ENCODE measurements around the gene NQO2. TPM values are rescaled to one million over a fixed set of nuclear protein-coding genes. Genes with fewer than 3 reads are reported as not detected.
"Not testable (repeated sequence)": the region's sequence is repeated elsewhere in the genome, so short reads cannot be mapped to it uniquely, and the experiment has no call there.

NQO2 gene
- total and polyA plus RNA-seq, 4 experiments from 2014 or later, result 34.2 to 53.1 (median 42.8) TPM

DNA sequence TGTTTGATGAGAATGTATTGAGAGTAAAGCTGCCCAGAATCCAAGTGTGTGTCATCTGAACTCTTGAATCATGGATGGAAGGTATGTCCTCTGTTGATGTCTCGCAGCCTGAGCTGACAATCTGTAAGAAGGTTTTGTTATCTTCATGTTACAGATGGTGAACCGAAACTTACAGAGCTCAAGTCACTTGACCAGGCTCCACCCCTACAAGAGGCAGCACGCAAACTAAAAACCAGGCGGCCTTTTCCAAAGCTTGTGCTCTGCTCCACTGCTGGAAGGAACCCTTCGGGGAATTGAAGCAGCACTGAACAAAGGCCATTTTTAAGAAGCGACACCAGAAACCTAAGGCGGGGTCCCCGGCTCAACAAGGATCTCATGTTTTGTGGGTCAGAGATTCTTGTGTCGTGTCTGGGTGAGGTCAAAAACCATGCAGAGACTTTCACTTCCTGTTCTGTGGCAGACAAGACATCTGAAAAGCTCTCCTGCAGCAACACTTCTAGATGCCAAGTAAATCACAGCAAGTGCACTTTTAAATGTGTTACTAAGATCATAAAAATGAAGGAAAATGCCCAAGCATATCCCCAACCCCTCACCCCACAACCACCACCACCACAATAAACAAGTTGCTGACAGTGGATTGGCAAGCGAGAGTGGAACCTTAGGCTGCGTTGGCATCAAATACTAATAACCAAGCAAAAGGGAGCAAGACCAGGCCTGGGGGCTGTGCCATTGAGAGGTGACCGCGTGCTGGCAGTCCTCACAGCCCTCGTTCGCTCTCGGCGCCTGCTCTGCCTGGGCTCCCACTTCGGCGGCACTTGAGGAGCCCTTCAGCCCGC is 27.3 kb downstream of the NQO2 start:
- H3K4me1 Mint-ChIP-seq, result peaks cover 35 to 58% (median 45%) of the 10 kb centered on the region in 4 donors
- no peaks in the 10 kb centered on the region for H3K9me3 Mint-ChIP-seq
- Histone ChIP-seq H3K4me1 (ENCODE audit: insufficient read depth, low read length) (peaks cover 61% of the 10 kb centered on the region), H3K4me3 (ENCODE audit: low read length in 2 of 2) (peak overlapping the region in 1 of 2 donors; percentile 9), H3K27me3 (ENCODE audit: insufficient read depth, low read length) (no peaks in the 10 kb centered on the region), H3K27ac (ENCODE audit: low read depth, low read length) (peak overlapping the region; percentile 59), H3K36me3 (ENCODE audit: insufficient read depth, low read length) (no peaks in the 10 kb centered on the region), H3K9me3 (ENCODE audit: control insufficient read depth in 1 of 2, low read length in 2 of 2) (no peaks in the 10 kb centered on the region)
- peak overlapping the region; percentile 75 to 89 (median 85) for H3K4me3 Mint-ChIP-seq
- ChIA-PET CTCF (ENCODE audit: partially characterized antibody) (interaction anchor here (0.9 to 6.5 kb wide), 10 partner anchors 9 to 225 kb away, joined by 3 to 70 read pairs (median 4); partner anchors contain the start of gene NQO2), POLR2A (ENCODE audit: partially characterized antibody) (interaction anchor here (0.7 to 7.3 kb wide), 10 partner anchors 11 to 262 kb away, joined by 3 to 94 read pairs (median 6); partner anchors contain the start of genes NQO2, SERPINB1 and WRNIP1)
- H3K36me3 Mint-ChIP-seq, result peaks cover 4 to 11% of the 10 kb centered on the region in 2 donors
- H3K27me3 Mint-ChIP-seq, result peaks cover 0 to 2% of the 10 kb centered on the region in 2 donors
- H3K27ac Mint-ChIP-seq, result peak overlapping the region; percentile 89 to 99 (median 97)
- intact Hi-C loops (cut with micrococcal nuclease), result no loop called here
- DNase-seq, result peak; percentile 48 to 71 (median 67)

DNA sequence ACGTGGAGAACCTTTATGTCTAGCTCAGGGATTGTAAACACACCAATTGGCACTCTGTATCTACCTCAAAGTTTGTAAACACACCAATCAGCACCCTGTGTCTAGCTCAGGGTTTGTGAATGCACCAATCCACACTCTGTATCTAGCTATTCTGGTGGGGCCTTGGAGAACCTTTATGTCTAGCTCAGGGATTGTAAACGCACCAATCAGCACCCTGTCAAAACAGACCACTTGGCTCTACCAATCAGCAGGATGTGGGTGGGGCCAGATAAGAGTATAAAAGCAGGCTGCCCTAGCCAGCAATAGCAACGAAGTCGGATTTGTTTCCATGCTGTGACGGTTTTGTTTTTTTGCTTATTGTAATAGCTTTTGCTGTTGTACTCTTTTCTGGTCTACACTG is 28.5 kb downstream of the NQO2 start:
- H3K27me3 Mint-ChIP-seq; DNase-seq; H3K36me3 ChIP-seq (ENCODE audit: insufficient read depth, low read length); H3K27me3 ChIP-seq (ENCODE audit: insufficient read depth, low read length); H3K9me3 Mint-ChIP-seq; H3K27ac ChIP-seq (ENCODE audit: low read depth, low read length); CTCF ChIA-PET (ENCODE audit: partially characterized antibody); intact Hi-C loops (cut with micrococcal nuclease); H3K36me3 Mint-ChIP-seq; H3K4me3 ChIP-seq (ENCODE audit: low read length in 2 of 2); H3K9me3 ChIP-seq (ENCODE audit: control insufficient read depth in 1 of 2, low read length in 2 of 2): not testable (repeated sequence)
- H3K4me1 ChIP-seq (ENCODE audit: insufficient read depth, low read length), result peaks cover 51% of the 10 kb centered on the region
- POLR2A ChIA-PET (ENCODE audit: partially characterized antibody), result interaction anchor here (1.0 to 7.3 kb wide), 2 partner anchors 25 to 40 kb away, joined by 4 to 83 read pairs; partner anchors contain the start of gene RIPK1
- H3K4me3 Mint-ChIP-seq, result peak overlapping the region in 3 of 8 donors; percentile 6 to 13 (median 10)
- H3K4me1 Mint-ChIP-seq, result peaks cover 30 to 52% (median 39%) of the 10 kb centered on the region in 4 donors
- peak overlapping the region in 5 of 7 donors; percentile 29 to 84 (median 57) for H3K27ac Mint-ChIP-seq

GRCh38 chr6:3031857-3032640 is 32.4 kb downstream of the NQO2 start:
- H3K4me3 ChIP-seq (ENCODE audit: low read length in 2 of 2), result no peak overlapping the region
- Mint-ChIP-seq H3K36me3 (no peaks in the 10 kb centered on the region), H3K27ac (peak overlapping the region in 1 of 7 donors; percentile 41), H3K4me1 (peaks cover 4 to 13% (median 5%) of the 10 kb centered on the region in 4 donors), H3K27me3 (peaks cover 0 to 2% of the 10 kb centered on the region in 2 donors), H3K9me3 (peaks cover 0 to 3% (median 0%) of the 10 kb centered on the region in 8 donors), H3K4me3 (no peak overlapping the region)
- DNase-seq, result no peak
- peaks cover 12% of the 10 kb centered on the region for H3K4me1 ChIP-seq (ENCODE audit: insufficient read depth, low read length)
- no peak overlapping the region for H3K27ac ChIP-seq (ENCODE audit: low read depth, low read length)
- ChIA-PET POLR2A (ENCODE audit: partially characterized antibody) (interaction anchor here (2.0 kb wide), 1 partner anchor 22 kb away, joined by 6 read pairs; no protein-coding TSS in a partner anchor), CTCF (ENCODE audit: partially characterized antibody) (interaction anchor here (0.6 to 0.7 kb wide), 2 partner anchors 21 to 186 kb away, joined by 3 read pairs; no protein-coding TSS in a partner anchor)
- H3K9me3 ChIP-seq (ENCODE audit: control insufficient read depth in 1 of 2, low read length in 2 of 2), result no peaks in the 10 kb centered on the region
- intact Hi-C loops (cut with micrococcal nuclease), result no loop called here
- no peaks in the 10 kb centered on the region for H3K27me3 ChIP-seq (ENCODE audit: insufficient read depth, low read length)
- no peaks in the 10 kb centered on the region for H3K36me3 ChIP-seq (ENCODE audit: insufficient read depth, low read length)

DNA sequence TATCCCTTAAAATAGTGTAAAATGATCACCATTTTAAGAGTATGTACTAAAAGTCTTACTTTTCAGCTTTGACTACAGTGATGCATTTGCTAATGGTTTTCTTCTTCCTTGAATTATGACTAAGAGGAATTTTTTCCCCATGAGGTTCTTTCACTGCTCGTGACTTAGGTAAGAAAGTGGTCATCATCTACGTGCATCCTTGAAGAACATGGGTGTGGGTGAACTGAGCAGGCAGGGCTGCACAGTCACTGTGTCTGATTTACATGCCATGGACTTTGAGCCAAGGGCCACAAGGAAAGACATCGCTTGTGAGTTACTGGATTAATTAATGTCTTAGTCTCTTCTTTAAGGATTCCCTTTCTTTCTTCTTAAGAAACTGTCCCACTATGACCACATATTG is 33.3 kb downstream of the NQO2 start:
- CTCF ChIA-PET (ENCODE audit: partially characterized antibody), result no interaction called here
- Histone ChIP-seq H3K27ac (ENCODE audit: low read depth, low read length) (no peak overlapping the region), H3K4me1 (ENCODE audit: insufficient read depth, low read length) (peaks cover 7% of the 10 kb centered on the region), H3K4me3 (ENCODE audit: low read length in 2 of 2) (no peak overlapping the region), H3K36me3 (ENCODE audit: insufficient read depth, low read length) (no peaks in the 10 kb centered on the region), H3K9me3 (ENCODE audit: control insufficient read depth in 1 of 2, low read length in 2 of 2) (no peaks in the 10 kb centered on the region), H3K27me3 (ENCODE audit: insufficient read depth, low read length) (no peaks in the 10 kb centered on the region)
- Mint-ChIP-seq H3K4me1 (peaks cover 0 to 7% (median 2%) of the 10 kb centered on the region in 4 donors), H3K36me3 (no peaks in the 10 kb centered on the region), H3K27me3 (peaks cover 0 to 2% of the 10 kb centered on the region in 2 donors), H3K9me3 (peaks cover 0 to 3% (median 0%) of the 10 kb centered on the region in 8 donors), H3K27ac (no peak overlapping the region), H3K4me3 (no peak overlapping the region)
- POLR2A ChIA-PET (ENCODE audit: partially characterized antibody), result interaction anchor here (2.0 kb wide), 1 partner anchor 21 kb away, joined by 6 read pairs; no protein-coding TSS in a partner anchor
- intact Hi-C loops (cut with micrococcal nuclease), result no loop called here
- no peak for DNase-seq

DNA sequence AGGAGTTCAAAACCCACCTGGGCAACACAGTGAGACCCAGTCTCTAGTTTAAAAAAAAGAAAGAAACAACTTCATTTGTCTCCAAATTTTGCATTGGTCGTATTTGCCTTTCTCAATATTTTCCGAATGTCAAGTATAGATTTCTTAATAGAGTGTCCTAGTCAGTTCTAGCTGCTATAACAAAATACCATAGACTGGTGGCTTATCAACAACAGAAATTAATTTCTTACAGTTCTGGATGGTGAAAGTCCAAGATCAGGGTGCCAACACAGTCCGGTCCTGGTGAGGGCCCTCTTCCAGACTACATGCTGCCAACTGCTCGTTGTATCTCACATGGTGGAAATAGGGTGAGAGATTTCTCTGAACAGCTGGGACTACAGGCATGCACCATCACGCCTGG is 34.0 kb downstream of the NQO2 start:
- H3K4me1 Mint-ChIP-seq, result peaks cover 0 to 1% (median under 1%) of the 10 kb centered on the region in 4 donors
- Histone ChIP-seq H3K9me3 (ENCODE audit: control insufficient read depth in 1 of 2, low read length in 2 of 2) (no peaks in the 10 kb centered on the region), H3K36me3 (ENCODE audit: insufficient read depth, low read length) (no peaks in the 10 kb centered on the region), H3K27me3 (ENCODE audit: insufficient read depth, low read length) (no peaks in the 10 kb centered on the region), H3K27ac (ENCODE audit: low read depth, low read length) (no peak overlapping the region), H3K4me1 (ENCODE audit: insufficient read depth, low read length) (peaks cover 1% of the 10 kb centered on the region), H3K4me3 (ENCODE audit: low read length in 2 of 2) (no peak overlapping the region)
- ChIA-PET CTCF (ENCODE audit: partially characterized antibody) (no interaction called here), POLR2A (ENCODE audit: partially characterized antibody) (interaction anchor here (0.6 kb wide), 1 partner anchor 193 kb away, joined by 3 read pairs; no protein-coding TSS in a partner anchor)
- no peaks in the 10 kb centered on the region for H3K36me3 Mint-ChIP-seq
- DNase-seq, result no peak
- H3K9me3 Mint-ChIP-seq, result peaks cover 0 to 3% (median 0%) of the 10 kb centered on the region in 8 donors
- peaks cover 0 to 2% of the 10 kb centered on the region in 2 donors for H3K27me3 Mint-ChIP-seq
- no peak overlapping the region for H3K27ac Mint-ChIP-seq
- intact Hi-C loops (cut with micrococcal nuclease), result no loop called here
- no peak overlapping the region for H3K4me3 Mint-ChIP-seq

DNA sequence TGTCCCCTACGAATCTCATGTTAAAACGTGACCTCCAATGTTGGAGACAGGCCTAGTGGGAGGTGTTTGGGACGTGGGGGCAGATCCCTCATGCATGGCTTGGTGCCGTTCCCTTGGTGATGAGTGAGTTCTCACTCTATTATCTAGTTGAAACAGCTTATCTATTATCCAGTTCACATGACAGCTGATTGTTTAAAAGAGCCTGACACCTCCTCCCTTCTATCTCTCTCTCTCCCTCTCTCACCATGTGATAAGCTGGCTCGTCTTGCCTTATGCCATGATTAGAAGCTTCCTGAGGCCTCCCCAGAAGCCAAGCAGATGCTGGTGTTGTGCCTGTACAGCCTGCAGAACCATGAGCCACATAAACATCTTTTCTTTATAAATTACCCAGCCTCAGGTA is 35.7 kb downstream of the NQO2 start:
- H3K27ac Mint-ChIP-seq, result no peak overlapping the region
- intact Hi-C loops (cut with micrococcal nuclease), result no loop called here
- CTCF ChIA-PET (ENCODE audit: partially characterized antibody), result interaction anchor here (2.1 kb wide), 1 partner anchor 9 kb away, joined by 11 read pairs; no protein-coding TSS in a partner anchor

More for the DNA sequence above, 35.7 kb downstream of the NQO2 start:
- Histone ChIP-seq H3K36me3 (ENCODE audit: insufficient read depth, low read length) (no peaks in the 10 kb centered on the region), H3K27me3 (ENCODE audit: insufficient read depth, low read length) (no peaks in the 10 kb centered on the region), H3K4me3 (ENCODE audit: low read length in 2 of 2) (no peak overlapping the region), H3K4me1 (ENCODE audit: insufficient read depth, low read length) (no peaks in the 10 kb centered on the region), H3K27ac (ENCODE audit: low read depth, low read length) (no peak overlapping the region), H3K9me3 (ENCODE audit: control insufficient read depth in 1 of 2, low read length in 2 of 2) (no peaks in the 10 kb centered on the region)
- H3K9me3 Mint-ChIP-seq, result peaks cover 0 to 3% (median 0%) of the 10 kb centered on the region in 8 donors
- DNase-seq, result no peak
- H3K27me3 Mint-ChIP-seq, result peaks cover 0 to 2% of the 10 kb centered on the region in 2 donors
- H3K4me1 Mint-ChIP-seq, result no peaks in the 10 kb centered on the region
- POLR2A ChIA-PET (ENCODE audit: partially characterized antibody), result interaction anchor here (0.6 kb wide), 1 partner anchor 36 kb away, joined by 3 read pairs; no protein-coding TSS in a partner anchor
- no peak overlapping the region for H3K4me3 Mint-ChIP-seq
- H3K36me3 Mint-ChIP-seq, result no peaks in the 10 kb centered on the region
